HepG2 (cell line): ENCODE data around the gene NOP56. TPM values are rescaled to one million over a fixed set of nuclear protein-coding genes. Genes with fewer than 3 reads are reported as not detected.

Source experiments
- IRF2 ChIP-seq: IDR thresholded peaks from 2 replicates; pipeline ENCODE4 v1.6.1; 2018; ENCODE audit warnings: missing genetic modification reagents, missing compliant biosample characterization
- PBX2 ChIP-seq: IDR thresholded peaks from 2 replicates; pipeline ENCODE4 v1.6.1; 2016; ENCODE audit warnings: control low read depth
- PRMT3 ChIP-seq: sonication (generic); formaldehyde crosslinking; IDR thresholded peaks from 2 replicates; pipeline ENCODE4 v1.8.1; 2022; ENCODE audit warnings: low read depth, mild to moderate bottlenecking, moderate library complexity, missing genetic modification reagents, borderline replicate concordance
- RCOR2 ChIP-seq: IDR thresholded peaks from 2 replicates; pipeline ENCODE4 v1.6.1; 2016; ENCODE audit warnings: missing biosample characterization, missing genetic modification reagents
- UBTF ChIP-seq: sonication (generic); formaldehyde crosslinking; IDR thresholded peaks from 2 replicates; pipeline ENCODE4 v1.4.0; 2020; ENCODE audit warnings: mild to moderate bottlenecking, missing genetic modification reagents
- ZNF138 ChIP-seq: sonication (generic); formaldehyde crosslinking; IDR thresholded peaks from 2 replicates; pipeline ENCODE4 v1.5.0; 2020; ENCODE audit warnings: mild to moderate bottlenecking, low read depth, missing genetic modification reagents
- ZNF446 ChIP-seq: sonication (generic); formaldehyde crosslinking; IDR thresholded peaks from 2 replicates; pipeline ENCODE4 v1.5.0; 2020; ENCODE audit warnings: mild to moderate bottlenecking, missing genetic modification reagents
- ZNF703 ChIP-seq: sonication (generic); formaldehyde crosslinking; IDR thresholded peaks from 2 replicates; pipeline ENCODE4 v1.5.1; 2020; ENCODE audit warnings: missing genetic modification reagents, mild to moderate bottlenecking, moderate library complexity, borderline replicate concordance
- ZSCAN9 ChIP-seq: IDR thresholded peaks from 2 replicates; pipeline ENCODE4 v1.6.1; 2016; ENCODE audit warnings: borderline replicate concordance
- polyA plus RNA-seq, 8 experiments: library from polyadenylated mRNA; depleted of rRNA in 3 of 8; stranded (reverse) in 7 of 8; unstranded in 1 of 8; fragments of >200 nt; fragmentation: Illumina TruSeq in 4 of 8; extraction: Trizol in 4 of 8; gene quantifications; 2 replicates each; pipeline versions ENCODE4 v1.2.1 to v1.2.3, GENCODE V29; 2011 to 2016; ENCODE audit warnings: low read depth in 4 of 8, missing spikeins in 1 of 8, mixed read lengths in 1 of 8; ENCODE audit not compliant: insufficient read depth in 1 of 8
- total RNA-seq, 5 experiments: library from RNA; depleted of rRNA; stranded (reverse); fragments of >200 nt; fragmentation: Illumina TruSeq; extraction: Trizol; gene quantifications; 2 replicates each; pipeline ENCODE4 v1.2.3, GENCODE V29; 2016; ENCODE audit warnings: low read depth in 1 of 5
- TF ChIP-seq, protein P1 (sequence below): sonication (generic); formaldehyde crosslinking; IDR thresholded peaks from 2 replicates; pipeline ENCODE4 v1.5.0; 2020; ENCODE audit warnings: missing genetic modification reagents, mild to moderate bottlenecking, borderline replicate concordance
- TF ChIP-seq, protein P2 (sequence below): sonication (generic); formaldehyde crosslinking; conservative IDR thresholded peaks from 2 replicates; pipeline ENCODE4 v1.8.0; 2022; ENCODE audit warnings: low read depth, missing genetic modification reagents
- TF ChIP-seq, protein P3 (sequence below): sonication (generic); formaldehyde crosslinking; conservative IDR thresholded peaks from 2 replicates; pipeline ENCODE4 v1.4.0; 2020; ENCODE audit warnings: mild to moderate bottlenecking, missing genetic modification reagents, moderate library complexity
- TF ChIP-seq, protein P4 (sequence below): sonication (generic); formaldehyde crosslinking; IDR thresholded peaks from 2 replicates; pipeline ENCODE4 v1.5.0; 2020; ENCODE audit warnings: mild to moderate bottlenecking, missing genetic modification reagents

The NOP56 gene
- total and polyA plus RNA-seq, 2 of the 13 experiments (the other 11 are each of a cell fraction or from before 2014, with no cell fraction given) = 369 to 1,116 TPM

DNA sequence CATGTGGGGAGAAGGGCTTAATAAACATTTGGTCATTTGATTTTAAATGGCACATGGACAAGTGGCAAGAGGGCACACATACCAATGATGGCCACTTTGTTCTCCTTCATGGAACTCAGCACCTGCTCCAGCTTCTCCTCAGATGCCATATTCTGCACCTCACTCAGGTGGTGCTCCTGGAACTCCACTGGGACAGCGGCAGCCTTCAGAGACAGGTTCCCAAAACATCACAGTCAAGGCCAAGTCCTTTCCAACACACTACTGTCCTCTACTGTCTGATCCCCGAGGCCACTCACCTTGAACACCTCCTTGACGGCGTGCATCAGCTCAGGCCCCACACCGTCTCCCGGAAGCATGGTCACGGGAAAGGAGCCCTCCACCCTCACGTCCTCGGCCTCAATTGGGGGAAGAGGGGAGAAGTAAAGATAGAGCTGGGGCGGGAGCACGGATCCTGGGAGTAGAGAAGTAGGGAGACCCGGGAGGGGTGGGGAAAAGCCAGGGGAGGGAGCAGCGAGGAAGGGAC lies 11.0 kb downstream of the NOP56 start (continued):
- TF ChIP-seq IRF2 (CRISPR knock-in tag) (no peak), ZNF446 (CRISPR knock-in tag) (no peak), ZNF138 (CRISPR knock-in tag) (no peak; the same call in 1 of the 2 replicates), ZNF703 (CRISPR knock-in tag) (no peak; the same call in 1 of the 2 replicates), UBTF (CRISPR knock-in tag) (no peak), RCOR2 (no peak), PBX2 (CRISPR knock-in tag) (no peak), PRMT3 (CRISPR knock-in tag) (no peak), ZSCAN9 (CRISPR knock-in tag) (0 out of 2 replicates have a peak, but pooled peaks have one; percentile 12)
- TF ChIP-seq, protein P1, sequence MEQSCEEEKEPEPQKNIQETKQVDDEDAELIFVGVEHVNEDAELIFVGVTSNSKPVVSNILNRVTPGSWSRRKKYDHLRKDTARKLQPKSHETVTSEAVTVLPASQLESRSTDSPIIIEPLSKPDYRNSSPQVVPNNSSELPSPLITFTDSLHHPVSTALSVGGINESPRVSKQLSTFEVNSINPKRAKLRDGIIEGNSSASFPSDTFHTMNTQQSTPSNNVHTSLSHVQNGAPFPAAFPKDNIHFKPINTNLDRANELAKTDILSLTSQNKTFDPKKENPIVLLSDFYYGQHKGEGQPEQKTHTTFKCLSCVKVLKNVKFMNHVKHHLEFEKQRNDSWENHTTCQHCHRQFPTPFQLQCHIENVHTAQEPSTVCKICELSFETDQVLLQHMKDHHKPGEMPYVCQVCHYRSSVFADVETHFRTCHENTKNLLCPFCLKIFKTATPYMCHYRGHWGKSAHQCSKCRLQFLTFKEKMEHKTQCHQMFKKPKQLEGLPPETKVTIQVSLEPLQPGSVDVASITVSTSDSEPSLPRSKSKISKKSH = no peak
- TF ChIP-seq, protein P2, sequence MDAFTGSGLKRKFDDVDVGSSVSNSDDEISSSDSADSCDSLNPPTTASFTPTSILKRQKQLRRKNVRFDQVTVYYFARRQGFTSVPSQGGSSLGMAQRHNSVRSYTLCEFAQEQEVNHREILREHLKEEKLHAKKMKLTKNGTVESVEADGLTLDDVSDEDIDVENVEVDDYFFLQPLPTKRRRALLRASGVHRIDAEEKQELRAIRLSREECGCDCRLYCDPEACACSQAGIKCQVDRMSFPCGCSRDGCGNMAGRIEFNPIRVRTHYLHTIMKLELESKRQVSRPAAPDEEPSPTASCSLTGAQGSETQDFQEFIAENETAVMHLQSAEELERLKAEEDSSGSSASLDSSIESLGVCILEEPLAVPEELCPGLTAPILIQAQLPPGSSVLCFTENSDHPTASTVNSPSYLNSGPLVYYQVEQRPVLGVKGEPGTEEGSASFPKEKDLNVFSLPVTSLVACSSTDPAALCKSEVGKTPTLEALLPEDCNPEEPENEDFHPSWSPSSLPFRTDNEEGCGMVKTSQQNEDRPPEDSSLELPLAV (CRISPR knock-in tag) = no peak
- TF ChIP-seq, protein P3, sequence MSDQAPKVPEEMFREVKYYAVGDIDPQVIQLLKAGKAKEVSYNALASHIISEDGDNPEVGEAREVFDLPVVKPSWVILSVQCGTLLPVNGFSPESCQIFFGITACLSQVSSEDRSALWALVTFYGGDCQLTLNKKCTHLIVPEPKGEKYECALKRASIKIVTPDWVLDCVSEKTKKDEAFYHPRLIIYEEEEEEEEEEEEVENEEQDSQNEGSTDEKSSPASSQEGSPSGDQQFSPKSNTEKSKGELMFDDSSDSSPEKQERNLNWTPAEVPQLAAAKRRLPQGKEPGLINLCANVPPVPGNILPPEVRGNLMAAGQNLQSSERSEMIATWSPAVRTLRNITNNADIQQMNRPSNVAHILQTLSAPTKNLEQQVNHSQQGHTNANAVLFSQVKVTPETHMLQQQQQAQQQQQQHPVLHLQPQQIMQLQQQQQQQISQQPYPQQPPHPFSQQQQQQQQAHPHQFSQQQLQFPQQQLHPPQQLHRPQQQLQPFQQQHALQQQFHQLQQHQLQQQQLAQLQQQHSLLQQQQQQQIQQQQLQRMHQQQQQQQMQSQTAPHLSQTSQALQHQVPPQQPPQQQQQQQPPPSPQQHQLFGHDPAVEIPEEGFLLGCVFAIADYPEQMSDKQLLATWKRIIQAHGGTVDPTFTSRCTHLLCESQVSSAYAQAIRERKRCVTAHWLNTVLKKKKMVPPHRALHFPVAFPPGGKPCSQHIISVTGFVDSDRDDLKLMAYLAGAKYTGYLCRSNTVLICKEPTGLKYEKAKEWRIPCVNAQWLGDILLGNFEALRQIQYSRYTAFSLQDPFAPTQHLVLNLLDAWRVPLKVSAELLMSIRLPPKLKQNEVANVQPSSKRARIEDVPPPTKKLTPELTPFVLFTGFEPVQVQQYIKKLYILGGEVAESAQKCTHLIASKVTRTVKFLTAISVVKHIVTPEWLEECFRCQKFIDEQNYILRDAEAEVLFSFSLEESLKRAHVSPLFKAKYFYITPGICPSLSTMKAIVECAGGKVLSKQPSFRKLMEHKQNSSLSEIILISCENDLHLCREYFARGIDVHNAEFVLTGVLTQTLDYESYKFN = no peak
- TF ChIP-seq, protein P4, sequence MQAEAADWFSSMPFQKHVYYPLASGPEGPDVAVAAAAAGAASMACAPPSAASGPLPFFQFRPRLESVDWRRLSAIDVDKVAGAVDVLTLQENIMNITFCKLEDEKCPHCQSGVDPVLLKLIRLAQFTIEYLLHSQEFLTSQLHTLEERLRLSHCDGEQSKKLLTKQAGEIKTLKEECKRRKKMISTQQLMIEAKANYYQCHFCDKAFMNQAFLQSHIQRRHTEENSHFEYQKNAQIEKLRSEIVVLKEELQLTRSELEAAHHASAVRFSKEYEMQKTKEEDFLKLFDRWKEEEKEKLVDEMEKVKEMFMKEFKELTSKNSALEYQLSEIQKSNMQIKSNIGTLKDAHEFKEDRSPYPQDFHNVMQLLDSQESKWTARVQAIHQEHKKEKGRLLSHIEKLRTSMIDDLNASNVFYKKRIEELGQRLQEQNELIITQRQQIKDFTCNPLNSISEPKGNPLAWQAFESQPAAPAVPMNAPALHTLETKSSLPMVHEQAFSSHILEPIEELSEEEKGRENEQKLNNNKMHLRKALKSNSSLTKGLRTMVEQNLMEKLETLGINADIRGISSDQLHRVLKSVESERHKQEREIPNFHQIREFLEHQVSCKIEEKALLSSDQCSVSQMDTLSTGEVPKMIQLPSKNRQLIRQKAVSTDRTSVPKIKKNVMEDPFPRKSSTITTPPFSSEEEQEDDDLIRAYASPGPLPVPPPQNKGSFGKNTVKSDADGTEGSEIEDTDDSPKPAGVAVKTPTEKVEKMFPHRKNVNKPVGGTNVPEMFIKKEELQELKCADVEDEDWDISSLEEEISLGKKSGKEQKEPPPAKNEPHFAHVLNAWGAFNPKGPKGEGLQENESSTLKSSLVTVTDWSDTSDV (CRISPR knock-in tag) = no peak
